ENCODE data around the gene RHNO1.
"Not testable (repeated sequence)": the region's sequence is repeated elsewhere in the genome, so short reads cannot be mapped to it uniquely, and the experiment has no call there.

The RHNO1 gene

DNA sequence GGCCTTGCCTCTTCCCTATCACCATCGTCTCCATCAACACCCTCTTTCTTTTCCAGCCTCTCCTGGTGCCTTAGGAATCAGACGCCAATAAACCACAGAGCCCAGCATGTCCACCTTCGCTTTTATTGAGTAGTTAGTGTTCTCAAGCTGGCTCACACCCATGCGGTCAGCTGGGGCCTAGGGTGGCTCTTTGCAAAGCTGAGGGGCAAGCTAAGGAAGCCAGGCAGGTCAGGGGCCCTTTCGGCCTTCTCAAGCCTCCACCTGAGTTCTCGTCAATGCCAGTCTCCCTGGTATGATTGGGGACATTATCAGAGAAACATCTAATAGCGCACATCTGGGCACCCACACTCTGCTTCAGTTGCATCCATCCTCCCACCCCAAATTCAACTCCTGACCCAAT is 19.4 kb upstream of the RHNO1 start:
- peaks cover 46% of the 10 kb centered on the region for H3K36me3 ChIP-seq (ENCODE audit: low read depth)
- H3K4me1 ChIP-seq (ENCODE audit: insufficient read depth, poor library complexity, severe bottlenecking), result no peaks in the 10 kb centered on the region
- ATAC-seq (ENCODE audit: low read depth) (no peak), DNase-seq (ENCODE audit: low spot score) (no peak)
- H3K27ac ChIP-seq (ENCODE audit: poor library complexity, severe bottlenecking), result no peak overlapping the region
- H3K9me3 ChIP-seq (ENCODE audit: severe bottlenecking), result no peaks in the 10 kb centered on the region
- TF ChIP-seq, protein P1, sequence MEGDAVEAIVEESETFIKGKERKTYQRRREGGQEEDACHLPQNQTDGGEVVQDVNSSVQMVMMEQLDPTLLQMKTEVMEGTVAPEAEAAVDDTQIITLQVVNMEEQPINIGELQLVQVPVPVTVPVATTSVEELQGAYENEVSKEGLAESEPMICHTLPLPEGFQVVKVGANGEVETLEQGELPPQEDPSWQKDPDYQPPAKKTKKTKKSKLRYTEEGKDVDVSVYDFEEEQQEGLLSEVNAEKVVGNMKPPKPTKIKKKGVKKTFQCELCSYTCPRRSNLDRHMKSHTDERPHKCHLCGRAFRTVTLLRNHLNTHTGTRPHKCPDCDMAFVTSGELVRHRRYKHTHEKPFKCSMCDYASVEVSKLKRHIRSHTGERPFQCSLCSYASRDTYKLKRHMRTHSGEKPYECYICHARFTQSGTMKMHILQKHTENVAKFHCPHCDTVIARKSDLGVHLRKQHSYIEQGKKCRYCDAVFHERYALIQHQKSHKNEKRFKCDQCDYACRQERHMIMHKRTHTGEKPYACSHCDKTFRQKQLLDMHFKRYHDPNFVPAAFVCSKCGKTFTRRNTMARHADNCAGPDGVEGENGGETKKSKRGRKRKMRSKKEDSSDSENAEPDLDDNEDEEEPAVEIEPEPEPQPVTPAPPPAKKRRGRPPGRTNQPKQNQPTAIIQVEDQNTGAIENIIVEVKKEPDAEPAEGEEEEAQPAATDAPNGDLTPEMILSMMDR (IDR thresholded peaks at IDR 0.05; ENCODE audit: poor library complexity, severe bottlenecking), result no peak
- no peaks in the 10 kb centered on the region for H3K27me3 ChIP-seq (ENCODE audit: insufficient read depth, poor library complexity, severe bottlenecking)
- no peak overlapping the region for H3K4me3 ChIP-seq (ENCODE audit: severe bottlenecking)

DNA sequence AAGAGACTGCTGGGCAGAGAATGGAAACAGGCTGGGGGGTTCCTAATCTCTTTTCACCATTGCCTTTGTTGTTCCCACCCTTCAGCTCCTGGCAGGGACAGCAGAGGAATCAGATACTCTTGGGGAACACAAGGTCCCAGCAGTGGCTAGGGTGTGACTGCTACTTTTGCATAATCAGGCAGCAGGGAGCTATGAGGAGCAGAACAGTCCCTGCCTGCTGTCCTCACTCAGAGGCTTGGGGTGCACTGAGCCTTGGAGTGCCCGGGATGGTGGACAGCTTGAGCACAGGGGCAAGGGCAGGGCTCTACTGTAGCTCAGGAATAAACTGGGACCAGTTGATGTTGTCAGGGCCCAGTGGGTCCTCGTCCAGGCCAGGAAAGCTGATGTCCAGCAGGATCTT is 18.7 kb upstream of the RHNO1 start:
- Histone ChIP-seq H3K27me3 (ENCODE audit: insufficient read depth, poor library complexity, severe bottlenecking) (no peaks in the 10 kb centered on the region), H3K27ac (ENCODE audit: poor library complexity, severe bottlenecking) (no peak overlapping the region), H3K9me3 (ENCODE audit: severe bottlenecking) (no peaks in the 10 kb centered on the region), H3K4me1 (ENCODE audit: insufficient read depth, poor library complexity, severe bottlenecking) (no peaks in the 10 kb centered on the region), H3K36me3 (ENCODE audit: low read depth) (peaks cover 54% of the 10 kb centered on the region), H3K4me3 (ENCODE audit: severe bottlenecking) (no peak overlapping the region)
- DNase-seq (ENCODE audit: low spot score) (no peak), ATAC-seq (ENCODE audit: low read depth) (peak; percentile 5; the same call in 1 of the 3 replicates)
- TF ChIP-seq, protein P1 (IDR thresholded peaks at IDR 0.05; ENCODE audit: poor library complexity, severe bottlenecking), result no peak

DNA sequence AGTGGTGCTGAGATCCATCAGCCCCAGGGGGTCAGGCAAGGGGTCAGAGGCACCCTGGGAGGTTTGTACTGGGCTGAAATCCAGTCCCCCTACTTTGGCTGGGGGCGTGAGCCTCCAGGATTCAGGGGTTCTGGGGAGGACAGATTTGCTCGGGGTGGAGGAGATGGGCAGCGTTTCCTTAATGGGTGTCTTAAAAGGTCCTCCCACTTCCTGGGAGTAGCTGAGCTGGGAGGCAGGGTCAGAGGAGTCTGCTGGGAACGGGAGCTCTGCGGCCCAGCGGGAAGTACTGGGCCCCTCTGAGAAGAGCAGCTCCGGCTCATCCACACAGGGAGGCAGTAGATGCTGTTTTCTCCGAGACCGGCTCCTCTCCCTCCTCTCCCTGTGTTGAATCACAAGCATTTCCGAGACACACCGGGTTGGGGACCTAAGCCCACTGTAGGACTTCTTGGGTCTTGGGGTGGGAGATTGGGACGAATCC is 18.0 kb upstream of the RHNO1 start:
- no peak for ATAC-seq (ENCODE audit: low read depth)
- DNase-seq (ENCODE audit: low spot score), result no peak

DNA sequence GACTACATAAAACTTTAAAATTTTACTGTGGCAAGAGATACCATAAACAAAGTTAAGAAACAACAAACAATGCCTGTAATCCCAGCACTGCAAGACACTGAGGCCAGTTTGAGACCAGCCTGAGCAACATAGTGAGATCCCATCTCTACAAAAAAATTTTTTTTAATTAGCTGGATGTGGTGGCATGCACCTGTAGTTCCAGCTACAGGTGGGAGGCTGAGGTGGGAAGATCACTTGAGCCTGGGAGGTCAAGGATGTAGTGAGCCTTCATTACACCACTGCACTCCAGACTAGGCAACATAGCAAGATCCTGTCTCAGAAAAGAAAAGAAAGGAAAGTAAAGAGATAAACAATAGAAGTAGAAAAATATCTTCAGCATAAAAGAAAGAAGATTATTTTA is 16.9 kb upstream of the RHNO1 start:
- DNase-seq (ENCODE audit: low spot score) (no peak), ATAC-seq (ENCODE audit: low read depth) (no peak)
- no peaks in the 10 kb centered on the region for H3K4me1 ChIP-seq (ENCODE audit: insufficient read depth, poor library complexity, severe bottlenecking)
- H3K9me3 ChIP-seq (ENCODE audit: severe bottlenecking), result no peaks in the 10 kb centered on the region
- H3K36me3 ChIP-seq (ENCODE audit: low read depth), result peaks cover 72% of the 10 kb centered on the region
- no peak overlapping the region for H3K4me3 ChIP-seq (ENCODE audit: severe bottlenecking)
- TF ChIP-seq, protein P1 (IDR thresholded peaks at IDR 0.05; ENCODE audit: poor library complexity, severe bottlenecking), result no peak
- no peaks in the 10 kb centered on the region for H3K27me3 ChIP-seq (ENCODE audit: insufficient read depth, poor library complexity, severe bottlenecking)
- no peak overlapping the region for H3K27ac ChIP-seq (ENCODE audit: poor library complexity, severe bottlenecking)

More for the DNA sequence above, 18.0 kb upstream of the RHNO1 start:
- H3K4me3 ChIP-seq (ENCODE audit: severe bottlenecking), result no peak overlapping the region
- H3K9me3 ChIP-seq (ENCODE audit: severe bottlenecking), result no peaks in the 10 kb centered on the region
- H3K4me1 ChIP-seq (ENCODE audit: insufficient read depth, poor library complexity, severe bottlenecking), result no peaks in the 10 kb centered on the region
- no peak overlapping the region for H3K27ac ChIP-seq (ENCODE audit: poor library complexity, severe bottlenecking)
- H3K36me3 ChIP-seq (ENCODE audit: low read depth), result peaks cover 60% of the 10 kb centered on the region
- H3K27me3 ChIP-seq (ENCODE audit: insufficient read depth, poor library complexity, severe bottlenecking), result no peaks in the 10 kb centered on the region
- TF ChIP-seq, protein P1 (IDR thresholded peaks at IDR 0.05; ENCODE audit: poor library complexity, severe bottlenecking), result no peak

DNA sequence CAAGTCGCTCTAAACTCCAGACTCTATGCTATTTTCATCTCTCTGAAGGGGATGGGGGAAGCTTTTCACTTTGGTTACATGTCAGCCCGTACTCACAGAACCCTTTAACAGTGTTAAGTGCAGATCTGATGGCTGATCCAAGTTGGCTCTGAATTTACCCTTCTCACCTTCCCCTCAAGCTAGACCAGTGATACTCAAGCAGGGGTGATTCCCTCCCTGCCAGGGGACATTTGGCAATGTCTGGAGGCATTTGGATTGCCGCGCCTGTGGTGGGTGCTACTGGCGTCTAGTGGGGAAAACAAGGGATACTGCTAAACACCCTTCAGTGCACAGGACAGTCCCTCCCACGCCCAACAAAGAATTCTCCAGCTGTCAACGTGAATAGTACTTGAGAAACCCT is 14.1 kb upstream of the RHNO1 start:
- peaks cover 94% of the 10 kb centered on the region for H3K36me3 ChIP-seq (ENCODE audit: low read depth)
- TF ChIP-seq, protein P1 (IDR thresholded peaks at IDR 0.05; ENCODE audit: poor library complexity, severe bottlenecking), result no peak
- no peak for ATAC-seq (ENCODE audit: low read depth)

DNA sequence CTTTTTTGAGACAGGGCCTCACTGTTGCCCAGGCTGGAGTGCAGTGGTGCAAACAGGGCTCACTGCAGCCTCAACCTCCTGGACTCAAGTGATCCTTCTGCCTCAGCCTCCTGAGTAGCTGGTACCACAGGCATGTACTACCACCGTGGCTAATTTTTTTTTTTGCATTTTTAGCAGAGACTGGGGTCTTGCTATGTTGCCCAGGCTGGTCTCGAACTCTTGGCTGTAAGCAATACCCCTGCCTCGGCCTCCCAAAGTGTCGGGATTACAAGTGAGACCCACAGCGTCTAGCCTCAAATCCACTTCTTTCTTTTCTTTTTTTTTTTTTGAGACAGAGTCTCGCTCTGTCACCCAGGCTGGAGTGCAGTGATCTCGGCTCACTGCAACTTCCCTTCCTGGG is 13.6 kb upstream of the RHNO1 start:
- H3K4me3 ChIP-seq (ENCODE audit: severe bottlenecking); DNase-seq (ENCODE audit: low spot score); ATAC-seq (ENCODE audit: low read depth); H3K27ac ChIP-seq (ENCODE audit: poor library complexity, severe bottlenecking); H3K27me3 ChIP-seq (ENCODE audit: insufficient read depth, poor library complexity, severe bottlenecking); H3K4me1 ChIP-seq (ENCODE audit: insufficient read depth, poor library complexity, severe bottlenecking); H3K9me3 ChIP-seq (ENCODE audit: severe bottlenecking): not testable (repeated sequence)
- H3K36me3 ChIP-seq (ENCODE audit: low read depth), result peaks cover 94% of the 10 kb centered on the region

More for the DNA sequence above, 14.1 kb upstream of the RHNO1 start:
- no peaks in the 10 kb centered on the region for H3K27me3 ChIP-seq (ENCODE audit: insufficient read depth, poor library complexity, severe bottlenecking)
- H3K9me3 ChIP-seq (ENCODE audit: severe bottlenecking), result no peaks in the 10 kb centered on the region
- no peak overlapping the region for H3K4me3 ChIP-seq (ENCODE audit: severe bottlenecking)
- H3K27ac ChIP-seq (ENCODE audit: poor library complexity, severe bottlenecking), result no peak overlapping the region
- H3K4me1 ChIP-seq (ENCODE audit: insufficient read depth, poor library complexity, severe bottlenecking), result no peaks in the 10 kb centered on the region
- no peak for DNase-seq (ENCODE audit: low spot score)
